Transverse colon (tissue), 4 donors: ENCODE measurements around the gene AQP6. TPM values are rescaled to one million over a fixed set of nuclear protein-coding genes. Genes with fewer than 3 reads are reported as not detected.

Source experiments
- DNase-seq: peaks from one replicate; pipeline ENCODE4 v3.0.0-alpha.2; 2019
- H3K27ac ChIP-seq, 4 donors: fragments of 200-600 bp; sonication (generic); 2 replicates each; pipeline ENCODE4 v1.5.1; 2016 to 2018; ENCODE audit warnings: inconsistent platforms in 4 of 4
- H3K27me3 ChIP-seq: fragments of 200-600 bp; sonication (generic); 2 replicates; pipeline ENCODE4 v1.5.1; 2017; ENCODE audit warnings: inconsistent platforms
- H3K36me3 ChIP-seq, 4 donors: fragments of 200-600 bp; sonication (generic); 2 replicates each; pipeline ENCODE4 v1.5.1; 2017 to 2019; ENCODE audit warnings: inconsistent platforms in 4 of 4
- H3K4me1 ChIP-seq, 4 donors: fragments of 200-600 bp; sonication (generic); 2 replicates each; pipeline ENCODE4 v1.5.1; 2017 to 2020; ENCODE audit warnings: inconsistent platforms in 4 of 4
- H3K4me3 ChIP-seq, 4 donors: fragments of 200-600 bp; sonication (generic); 1 replicate in 1 of 4; 2 replicates in 3 of 4; pipeline versions ENCODE4 v1.5.1 to v1.6.1; 2017 to 2019; ENCODE audit warnings: inconsistent platforms in 4 of 4
- H3K9me3 ChIP-seq, 2 donors: fragments of 200-600 bp; sonication (generic); 2 replicates each; pipeline ENCODE4 v1.5.1; 2017 to 2019; ENCODE audit warnings: inconsistent platforms in 2 of 2
- CTCF ChIP-seq, 5 experiments: fragments of 200-600 bp in 3 of 5; fragments of 450-650 bp in 2 of 5; sonication (generic) in 3 of 5; IDR thresholded peaks; 1 replicate in 2 of 5; 2 replicates in 3 of 5; pipeline ENCODE4 v1.5.1; 2016 to 2017; ENCODE audit warnings: antibody characterized with exemption in 5 of 5, inconsistent platforms in 3 of 5, mild to moderate bottlenecking in 2 of 5, moderate library complexity in 1 of 5
- EP300 ChIP-seq: sonication (generic); formaldehyde crosslinking; IDR thresholded peaks from one replicate; pipeline ENCODE4 v1.6.1; 2017; ENCODE audit warnings: antibody characterized with exemption, low read depth
- POLR2A ChIP-seq: fragments of 450-650 bp; IDR thresholded peaks from one replicate; pipeline ENCODE4 v1.6.1; 2016; ENCODE audit warnings: antibody characterized with exemption, mild to moderate bottlenecking, moderate library complexity
- POLR2AphosphoS5 ChIP-seq, 3 donors: sonication (generic); formaldehyde crosslinking; IDR thresholded peaks; one replicate each; pipeline ENCODE4 v1.6.1; 2016; ENCODE audit warnings: antibody characterized with exemption in 3 of 3
- WGBS, 2 donors: methylation state at CpG; one replicate each; pipeline ENCODE4 v1.1.5; 2018; ENCODE audit warnings: low coverage in 1 of 2; 5-methylcytosine and 5-hydroxymethylcytosine counted together
- in situ Hi-C, 4 donors: fragments of 200-750 bp; cut with MboI; loops; one replicate each; pipeline versions ENCODE4 v1.15.0 to v1.15.1; 2017; ENCODE audit warnings: low sequenced_read_pairs in 3 of 4, low pct_ligation_motif_present in 1 of 4, low pct_unique_long_range_greater_than_20kb in 1 of 4
- intact Hi-C: fragments of 100-400 bp; cut with DNase I; formaldehyde crosslinking; loops from one replicate; pipeline ENCODE4 v1.15.1; 2023; ENCODE audit warnings: low total_unique reads
- total RNA-seq, 4 donors: library from RNA; depleted of rRNA; stranded (reverse); fragments of >200 nt; gene quantifications; one replicate each; pipeline ENCODE4 v1.1.0, GENCODE V29; 2016

The AQP6 gene
- total RNA-seq, 4 donors from 2014 or later = 0.41 TPM; not detected in 3

- intact Hi-C loops = no loop called here
- Histone ChIP-seq H3K4me3 (no peak overlapping the region), H3K27ac (no peak overlapping the region), H3K36me3 (no peaks in the 10 kb centered on the region), H3K4me1 (peaks cover 0 to 7% (median 3%) of the 10 kb centered on the region in 4 donors), H3K27me3 (peaks cover 74% of the 10 kb centered on the region), H3K9me3 (no peaks in the 10 kb centered on the region)
- 86% methylated on average over 13 of the region's 13 CpGs; no CpG with 5 or more reads in 1 of the 2 donors for WGBS, 2 donors
- DNase-seq = no peak
- TF ChIP-seq POLR2A (no peak), CTCF (IDR thresholded peaks at IDR 0.05) (no peak), EP300 (no peak), POLR2AphosphoS5 (IDR thresholded peaks at IDR 0.05) (no peak)
- in situ Hi-C loops = loop anchor here in 1 of 4 donors (25.0 kb wide), 1 partner anchor 231 kb away; no protein-coding TSS in a partner anchor
These were observed 16.7 kb upstream of the AQP6 start for GRCh38 chr12:49955899-49956662.

- no peak overlapping the region for H3K27ac ChIP-seq
- H3K4me1 ChIP-seq = peaks cover 0 to 11% (median 7%) of the 10 kb centered on the region in 4 donors
- peaks cover 81% of the 10 kb centered on the region for H3K27me3 ChIP-seq
- H3K9me3 ChIP-seq = no peaks in the 10 kb centered on the region
- intact Hi-C loops = no loop called here
- no peak overlapping the region for H3K4me3 ChIP-seq
- WGBS, 2 donors = 70 to 75% methylated on average over 6 of the region's 6 CpGs
- no peaks in the 10 kb centered on the region for H3K36me3 ChIP-seq
- in situ Hi-C loops = loop anchor here in 1 of 4 donors (25.0 kb wide), 1 partner anchor 230 kb away; no protein-coding TSS in a partner anchor
- TF ChIP-seq CTCF (IDR thresholded peaks at IDR 0.05) (no peak), EP300 (no peak), POLR2AphosphoS5 (IDR thresholded peaks at IDR 0.05) (no peak), POLR2A (no peak)
- DNase-seq = no peak
These were observed 15.8 kb upstream of the AQP6 start for GRCh38 chr12:49956663-49957569.

GRCh38 chr12:49957570-49957967 is 15.2 kb upstream of the AQP6 start:
- TF ChIP-seq POLR2A = no peak
- TF ChIP-seq CTCF (IDR thresholded peaks at IDR 0.05) = no peak
- TF ChIP-seq EP300 = no peak
- TF ChIP-seq POLR2AphosphoS5 (IDR thresholded peaks at IDR 0.05) = no peak
- no peaks in the 10 kb centered on the region for H3K36me3 ChIP-seq
- in situ Hi-C loops (loop anchor here in 1 of 4 donors (25.0 kb wide), 1 partner anchor 230 kb away; no protein-coding TSS in a partner anchor), intact Hi-C loops (no loop called here)
- no peak overlapping the region for H3K4me3 ChIP-seq
- DNase-seq = no peak
- H3K27me3 ChIP-seq = peaks cover 87% of the 10 kb centered on the region
- no peaks in the 10 kb centered on the region for H3K9me3 ChIP-seq
- peaks cover 0 to 11% (median 7%) of the 10 kb centered on the region in 4 donors for H3K4me1 ChIP-seq
- no peak overlapping the region for H3K27ac ChIP-seq
